HG03354 (cell line): ENCODE measurements around the gene LRRC57.

Source experiments
- ATAC-seq: cut with Tn5 transposase; IDR thresholded peaks from one replicate; pipeline ENCODE4 v1.9.1; 2021; ENCODE audit warnings: mild to moderate bottlenecking; ENCODE audit not compliant: unreplicated experiment, poor library complexity, severe bottlenecking

LRRC57 gene

GRCh38 chr15:42495361-42496212 is 53.0 kb downstream of the LRRC57 start, which contains the start of gene SNAP23:
SNAP23 (plus strand) TSS chr15:42495634; CDS start chr15:42511847, 16,213 bp downstream.
- peak; percentile 81 for ATAC-seq

DNA sequence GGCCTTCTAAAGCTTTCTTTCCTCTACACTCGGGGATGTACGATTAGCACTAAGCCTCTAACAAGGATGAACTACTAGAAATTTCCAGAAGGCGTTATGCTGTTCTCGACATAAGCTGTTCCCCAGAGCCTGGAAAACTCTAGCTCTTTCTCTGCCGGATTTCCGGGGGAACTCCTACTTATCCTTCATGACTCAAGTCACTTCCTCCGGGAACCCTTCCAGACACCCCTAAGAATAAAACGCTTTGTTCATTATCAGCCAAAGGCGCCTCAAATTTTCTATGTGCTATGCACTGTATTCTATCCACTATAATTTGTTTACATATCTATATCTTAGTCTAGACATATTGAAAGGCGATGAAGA is 53.6 kb downstream of the LRRC57 start:
- no peak for ATAC-seq

- ATAC-seq, result no peak
These were observed 54.9 kb downstream of the LRRC57 start for GRCh38 chr15:42493679-42494078.

DNA sequence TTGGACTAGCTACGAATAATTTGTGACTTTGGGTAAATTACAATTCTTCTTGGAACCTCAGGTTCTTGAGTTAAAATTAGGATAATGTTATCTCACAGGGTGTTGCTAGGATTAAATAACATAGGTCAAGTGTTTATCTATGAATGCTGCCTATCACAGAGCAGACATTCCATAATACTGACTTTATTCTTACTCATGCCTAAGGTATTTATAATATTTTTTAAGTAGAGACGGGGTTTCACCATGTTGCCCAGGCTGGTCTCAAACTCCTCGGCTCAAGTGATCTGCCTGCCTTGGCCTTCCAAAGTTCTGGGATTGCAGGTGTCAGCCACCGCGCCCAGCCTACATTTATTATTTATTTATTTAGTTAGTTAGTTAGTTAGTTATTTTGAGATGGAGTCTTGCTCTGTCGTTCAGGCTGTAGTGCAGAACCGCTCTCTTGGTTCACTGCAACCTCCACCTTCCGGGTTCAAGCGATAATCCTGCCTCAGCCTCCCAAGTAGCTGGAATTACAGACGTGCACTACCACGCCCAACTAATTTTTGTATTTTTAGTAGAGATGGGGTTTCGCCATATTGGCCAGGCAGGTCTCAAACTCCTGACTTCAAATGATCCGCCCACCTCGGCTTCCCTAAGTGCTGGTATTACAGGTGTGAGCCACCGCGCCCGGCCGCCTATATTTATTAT is 56.9 kb downstream of the LRRC57 start:
- ATAC-seq, result no peak

GRCh38 chr15:42490671-42491538 is 57.7 kb downstream of the LRRC57 start, which contains the start of gene ZNF106:
ZNF106 (minus strand) TSS chr15:42491141; CDS start chr15:42472289, 18,852 bp downstream.
- peak; percentile 59 for ATAC-seq

GRCh38 chr15:42490291-42490670 is 58.3 kb downstream of the LRRC57 start:
- peak; percentile 2 for ATAC-seq
